Loucy (cell line): ENCODE results near the gene PRMT2.

Source experiments
- H2AFZ ChIP-seq: fragments of 200-600 bp; sonication (generic); 2 replicates; pipeline ENCODE4 v1.6.0; 2016; ENCODE audit warnings: antibody characterized with exemption, mild to moderate bottlenecking, low read length, moderate library complexity
- H3F3A ChIP-seq: fragments of 200-600 bp; 2 replicates; pipeline ENCODE4 v1.6.0; 2016; ENCODE audit warnings: antibody characterized with exemption, low read depth, mild to moderate bottlenecking
- H3K27me3 ChIP-seq: fragments of 200-600 bp; sonication (generic); 2 replicates; pipeline ENCODE4 v1.6.1; 2014; ENCODE audit warnings: low read length, mild to moderate bottlenecking; ENCODE audit not compliant: insufficient read depth, poor library complexity, severe bottlenecking
- H3K36me3 ChIP-seq: fragments of 200-600 bp; sonication (generic); 2 replicates; pipeline ENCODE4 v1.6.1; 2016; ENCODE audit warnings: low read length; ENCODE audit not compliant: insufficient read depth
- H3K4me1 ChIP-seq: fragments of 200-600 bp; sonication (generic); 2 replicates; pipeline ENCODE4 v1.5.1; 2014; ENCODE audit warnings: low read length, mild to moderate bottlenecking; ENCODE audit not compliant: insufficient read depth, poor library complexity, severe bottlenecking
- H3K4me2 ChIP-seq: fragments of 200-600 bp; sonication (generic); 2 replicates; pipeline ENCODE4 v1.6.0; 2014; ENCODE audit warnings: antibody characterized with exemption, low read length, low read depth, mild to moderate bottlenecking; ENCODE audit not compliant: poor library complexity, severe bottlenecking
- H3K4me3 ChIP-seq: fragments of 200-600 bp; sonication (generic); 2 replicates; pipeline ENCODE4 v1.5.1; 2014; ENCODE audit warnings: low read length, mild to moderate bottlenecking, mixed read lengths; ENCODE audit not compliant: poor library complexity, severe bottlenecking
- H3K79me2 ChIP-seq: fragments of 200-600 bp; sonication (generic); 2 replicates; pipeline ENCODE4 v1.6.1; 2014; ENCODE audit warnings: low read length; ENCODE audit not compliant: insufficient read depth
- H3K9ac ChIP-seq: fragments of 200-600 bp; sonication (generic); 2 replicates; pipeline ENCODE4 v1.6.0; 2014; ENCODE audit warnings: mild to moderate bottlenecking, low read depth, low read length, moderate library complexity; ENCODE audit not compliant: poor library complexity, severe bottlenecking
- H3K9me2 ChIP-seq: fragments of 200-600 bp; sonication (generic); replicated peaks from 2 replicates; pipeline ENCODE4 v1.6.1; 2016; ENCODE audit warnings: low read depth, low read length, mixed read lengths
- H3K9me3 ChIP-seq: fragments of 200-600 bp; sonication (generic); 2 replicates; pipeline ENCODE4 v1.6.1; 2014; ENCODE audit warnings: mild to moderate bottlenecking, antibody characterized with exemption, low read length, low read depth; ENCODE audit not compliant: insufficient read depth
- H4K20me1 ChIP-seq: fragments of 200-600 bp; sonication (generic); 2 replicates; pipeline ENCODE4 v1.6.0; 2014; ENCODE audit warnings: antibody characterized with exemption, low read length, mild to moderate bottlenecking; ENCODE audit not compliant: insufficient read depth, poor library complexity, severe bottlenecking
- CTCF ChIP-seq: fragments of 200-600 bp; sonication (generic); conservative IDR thresholded peaks from 2 replicates; pipeline ENCODE4 v1.5.1; 2014; ENCODE audit warnings: mild to moderate bottlenecking, antibody characterized with exemption, low read length
- EZH2phosphoT487 ChIP-seq: fragments of 200-600 bp; IDR thresholded peaks from 2 replicates; pipeline ENCODE4 v1.6.1; 2018; ENCODE audit warnings: antibody characterized with exemption, mild to moderate bottlenecking, moderate library complexity, borderline replicate concordance

PRMT2 gene

GRCh38 chr21:46643379-46644177 is 8.1 kb downstream of the PRMT2 start:
- H3K27me3 ChIP-seq = no peaks in the 10 kb centered on the region
- no peaks in the 10 kb centered on the region for H3K9me2 ChIP-seq
- no peak overlapping the region for H3K4me2 ChIP-seq
- H3K36me3 ChIP-seq = peaks cover 15% of the 10 kb centered on the region; the same call in 1 of the 2 replicates
- H3K9ac ChIP-seq = no peak overlapping the region
- peaks cover 16% of the 10 kb centered on the region for H3K4me1 ChIP-seq
- H2AFZ ChIP-seq = no peak overlapping the region
- H4K20me1 ChIP-seq = peaks cover 11% of the 10 kb centered on the region
- no peak overlapping the region for H3K4me3 ChIP-seq
- TF ChIP-seq EZH2phosphoT487 = no peak
- TF ChIP-seq CTCF = no peak
- no peaks in the 10 kb centered on the region for H3F3A ChIP-seq
- peaks cover 16% of the 10 kb centered on the region for H3K79me2 ChIP-seq
- H3K9me3 ChIP-seq = no peaks in the 10 kb centered on the region

- TF ChIP-seq EZH2phosphoT487 (no peak), CTCF (no peak)
- Histone ChIP-seq H3K9me3 (no peaks in the 10 kb centered on the region), H4K20me1 (no peaks in the 10 kb centered on the region), H3K4me3 (no peak overlapping the region), H3K79me2 (peaks cover 2% of the 10 kb centered on the region; the same call in 1 of the 2 replicates), H3K27me3 (no peaks in the 10 kb centered on the region), H3K36me3 (peaks cover 30% of the 10 kb centered on the region; the same call in 1 of the 2 replicates), H3K4me1 (no peaks in the 10 kb centered on the region), H3K9ac (no peak overlapping the region), H2AFZ (no peak overlapping the region), H3K9me2 (no peaks in the 10 kb centered on the region), H3F3A (no peaks in the 10 kb centered on the region), H3K4me2 (no peak overlapping the region)
Observed at GRCh38 chr21:46645840-46646239, 10.4 kb downstream of the PRMT2 start.

- H3K27me3 ChIP-seq = no peaks in the 10 kb centered on the region
- no peak for TF ChIP-seq CTCF
- TF ChIP-seq EZH2phosphoT487 = no peak
- no peaks in the 10 kb centered on the region for H4K20me1 ChIP-seq
- no peaks in the 10 kb centered on the region for H3K9me2 ChIP-seq
- peaks cover 32% of the 10 kb centered on the region; the same call in 1 of the 2 replicates for H3K36me3 ChIP-seq
- H3K4me1 ChIP-seq = no peaks in the 10 kb centered on the region
- H3F3A ChIP-seq = no peaks in the 10 kb centered on the region
- no peaks in the 10 kb centered on the region for H3K79me2 ChIP-seq
- no peak overlapping the region for H3K9ac ChIP-seq
- H3K4me2 ChIP-seq = no peak overlapping the region
- no peak overlapping the region for H3K4me3 ChIP-seq
- no peak overlapping the region for H2AFZ ChIP-seq
- no peaks in the 10 kb centered on the region for H3K9me3 ChIP-seq
Observed at GRCh38 chr21:46646541-46647154, 11.2 kb downstream of the PRMT2 start.
